HG03097 (cell line): ENCODE results near the gene IER3.
"Not testable (repeated sequence)": the region's sequence is repeated elsewhere in the genome, so short reads cannot be mapped to it uniquely, and the experiment has no call there.

Experiments used
- ATAC-seq: cut with Tn5 transposase; IDR thresholded peaks from one replicate; pipeline ENCODE4 v1.9.1; 2021; ENCODE audit not compliant: unreplicated experiment, low FRiP score

Gene IER3

GRCh38 chr6:30769088-30769852, 24.9 kb upstream of the IER3 start:
- ATAC-seq = no peak

DNA sequence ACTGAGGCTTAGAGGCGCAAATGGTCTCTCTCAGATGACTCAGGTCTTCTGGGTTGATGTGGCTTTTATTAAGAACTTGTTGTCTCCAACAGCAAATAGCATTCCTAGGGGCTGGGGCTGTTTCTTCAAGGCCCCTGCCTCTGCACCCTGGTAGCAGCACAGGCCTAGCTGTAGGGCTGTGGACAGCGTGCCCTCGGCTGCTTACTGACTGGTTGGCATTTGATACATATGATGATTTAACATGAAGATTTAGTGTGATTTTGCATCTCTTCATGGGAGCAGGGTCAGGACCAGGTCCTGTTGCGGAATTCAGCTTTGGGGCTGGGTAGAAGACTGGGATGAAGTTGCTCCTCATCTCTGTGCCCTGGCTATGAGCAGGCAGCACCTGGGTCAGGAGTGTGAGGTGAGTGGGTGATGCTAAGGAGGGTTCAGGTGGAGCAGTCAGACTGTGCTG, 24.3 kb upstream of the IER3 start:
- no peak for ATAC-seq

- no peak for ATAC-seq
Measured at GRCh38 chr6:30767944-30768301, 23.6 kb upstream of the IER3 start.

DNA sequence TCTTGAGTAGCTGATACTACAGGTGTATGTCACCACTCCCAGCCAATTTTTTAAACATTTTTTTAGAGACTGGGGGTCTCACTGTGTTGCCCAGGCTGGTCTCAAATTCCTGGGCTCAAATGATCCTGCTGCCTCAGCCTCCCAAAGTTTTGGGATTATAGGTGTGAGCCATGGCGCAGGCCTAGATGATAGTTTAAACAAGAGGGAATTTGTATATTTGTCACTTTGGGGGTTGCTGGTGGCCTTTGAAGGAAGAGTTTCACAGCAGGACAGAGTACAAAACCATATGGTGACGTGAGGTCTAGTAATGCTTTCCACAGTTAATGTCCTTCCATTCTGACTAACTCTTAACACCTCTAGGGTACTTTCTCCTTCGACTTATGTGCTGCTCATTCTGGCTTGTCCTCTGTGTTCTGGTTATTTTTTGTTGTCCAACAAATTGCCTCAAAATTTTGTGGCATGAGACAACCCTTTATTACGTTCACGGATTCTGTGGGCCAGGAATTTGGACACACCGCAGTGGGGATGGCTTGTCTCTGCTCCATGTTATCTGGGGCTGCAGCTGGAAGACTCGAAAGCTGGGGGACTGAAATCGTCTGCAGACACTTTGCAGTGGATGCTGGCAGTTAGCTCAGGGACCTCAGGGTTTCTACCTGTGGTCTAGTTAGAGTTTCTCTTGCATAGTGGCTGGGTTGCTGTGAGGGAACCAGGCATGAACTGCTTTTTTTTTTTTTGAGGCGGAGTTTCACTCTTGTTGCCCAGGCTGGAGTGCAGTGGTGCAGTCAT, 23.0 kb upstream of the IER3 start:
- ATAC-seq = peak; percentile 52

DNA sequence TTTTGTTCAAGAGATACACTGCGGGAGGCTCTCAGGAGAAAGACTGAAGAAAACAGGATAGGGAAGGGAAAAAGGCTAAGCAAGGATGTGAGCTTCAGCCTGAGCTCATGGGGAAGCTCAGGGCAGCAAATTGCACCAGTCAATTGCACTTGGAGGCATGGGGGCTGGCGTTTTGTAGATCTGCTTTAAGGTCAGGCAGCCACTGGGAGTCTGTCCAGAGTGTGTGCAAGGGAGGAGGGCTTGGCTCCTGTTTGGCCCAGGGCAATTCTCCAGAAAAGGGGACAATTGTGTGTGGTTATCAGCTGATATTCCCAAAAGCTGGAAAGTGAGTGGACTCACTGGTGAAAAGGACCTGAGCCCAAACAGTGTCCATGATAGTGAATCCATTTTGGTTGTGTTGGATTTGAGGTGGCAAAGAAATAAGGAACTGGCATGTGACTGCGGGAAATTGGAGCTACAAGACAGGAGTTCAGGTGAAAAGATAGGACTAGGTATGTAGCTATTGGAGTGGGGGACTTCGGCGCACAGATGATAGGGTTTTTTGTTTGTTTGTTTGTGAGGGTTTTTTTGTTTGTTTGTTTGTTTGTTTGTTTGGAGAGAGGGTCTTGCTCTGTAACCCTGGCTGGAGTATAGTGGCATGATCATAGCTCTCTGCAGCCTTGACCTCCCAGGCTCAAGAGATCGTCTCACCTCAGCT, 22.3 kb upstream of the IER3 start:
- ATAC-seq = no peak

DNA sequence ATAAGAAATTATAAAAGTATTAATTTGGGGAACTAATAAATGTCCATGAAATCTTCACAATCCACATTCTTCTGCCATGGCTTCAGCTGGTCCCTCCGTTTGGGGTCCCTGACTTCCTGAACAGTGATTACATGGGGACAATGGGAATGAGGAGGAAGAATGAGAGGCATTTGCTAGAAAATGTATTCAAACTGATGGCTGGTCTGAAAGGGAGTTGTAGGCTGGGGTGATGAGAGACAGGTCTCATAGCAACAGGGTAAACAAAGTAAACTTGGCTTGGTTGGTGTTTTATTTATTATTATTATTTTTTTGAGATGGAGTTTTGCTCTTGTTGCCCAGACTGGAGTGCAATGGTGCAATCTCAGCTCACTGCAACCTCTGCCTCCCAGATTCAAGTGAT, 21.1 kb upstream of the IER3 start:
- not testable (repeated sequence) for ATAC-seq

- not testable (repeated sequence) for ATAC-seq
Measured at GRCh38 chr6:30764490-30765043, 20.2 kb upstream of the IER3 start.

DNA sequence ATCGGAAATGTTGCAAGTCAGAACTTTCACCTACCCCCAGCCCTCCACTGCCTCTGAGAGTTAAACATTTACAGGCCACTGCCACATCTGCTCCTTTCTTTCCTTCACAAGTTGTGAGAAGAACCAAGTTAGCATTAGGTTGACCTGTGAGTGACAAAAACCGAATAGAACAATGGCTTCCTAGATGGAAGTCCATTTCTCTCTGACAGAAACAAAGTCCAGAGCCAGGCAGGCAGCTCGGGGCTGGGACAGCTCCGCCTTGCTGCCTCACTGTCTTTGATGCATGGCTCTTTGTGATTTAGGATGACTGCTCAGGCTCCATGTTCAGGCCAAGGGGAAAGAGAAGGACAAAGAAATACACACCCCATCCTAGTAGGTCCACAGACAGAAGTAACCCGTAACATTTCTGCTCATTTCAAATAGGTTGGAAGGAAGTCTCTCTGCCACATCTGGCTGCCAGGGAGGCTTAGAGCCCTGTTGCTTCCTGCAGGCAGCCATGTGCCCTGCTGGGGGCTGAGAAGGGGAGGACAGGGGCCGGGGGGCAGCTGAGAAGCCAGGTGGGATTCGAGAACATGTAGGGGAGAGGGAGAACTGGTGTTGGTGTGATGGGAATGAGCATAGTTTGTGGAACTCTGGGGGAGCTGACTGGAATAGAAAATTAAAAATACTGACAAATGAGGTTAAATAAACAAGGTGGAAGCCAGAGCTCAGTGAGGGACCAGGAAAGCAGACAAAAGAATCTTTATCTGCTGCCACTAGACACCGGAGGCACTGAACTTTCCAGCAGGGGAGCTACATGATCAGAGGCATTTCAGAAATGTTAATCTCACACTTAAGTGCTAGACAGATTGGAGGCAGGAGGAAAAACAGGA, 19.5 kb upstream of the IER3 start:
- no peak for ATAC-seq

GRCh38 chr6:30763155-30763617, 18.8 kb upstream of the IER3 start:
- no peak for ATAC-seq

GRCh38 chr6:30761791-30762429, 17.6 kb upstream of the IER3 start:
- no peak for ATAC-seq

DNA sequence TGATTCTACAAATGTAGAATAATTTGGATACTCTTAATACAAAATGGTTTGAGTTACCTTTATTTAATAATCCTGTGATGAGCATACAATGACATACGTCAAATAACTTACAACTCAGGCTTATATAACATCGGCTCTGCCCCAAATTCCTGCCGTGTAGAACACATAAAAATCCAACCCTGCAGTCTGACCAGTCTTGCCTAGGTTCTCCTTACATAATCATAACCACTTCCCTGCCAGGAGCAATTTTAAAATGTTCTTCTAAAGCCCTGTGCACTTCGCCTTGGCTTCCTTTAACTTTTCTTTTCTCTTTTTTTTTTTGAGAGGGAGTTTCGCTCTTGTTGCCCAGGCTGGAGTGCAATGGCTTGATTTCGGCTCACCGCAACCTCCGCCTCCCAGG, 16.2 kb upstream of the IER3 start:
- no peak for ATAC-seq

GRCh38 chr6:30759575-30760239, 15.4 kb upstream of the IER3 start:
- no peak for ATAC-seq

GRCh38 chr6:30757261-30757904, 13.0 kb upstream of the IER3 start:
- ATAC-seq = no peak

DNA sequence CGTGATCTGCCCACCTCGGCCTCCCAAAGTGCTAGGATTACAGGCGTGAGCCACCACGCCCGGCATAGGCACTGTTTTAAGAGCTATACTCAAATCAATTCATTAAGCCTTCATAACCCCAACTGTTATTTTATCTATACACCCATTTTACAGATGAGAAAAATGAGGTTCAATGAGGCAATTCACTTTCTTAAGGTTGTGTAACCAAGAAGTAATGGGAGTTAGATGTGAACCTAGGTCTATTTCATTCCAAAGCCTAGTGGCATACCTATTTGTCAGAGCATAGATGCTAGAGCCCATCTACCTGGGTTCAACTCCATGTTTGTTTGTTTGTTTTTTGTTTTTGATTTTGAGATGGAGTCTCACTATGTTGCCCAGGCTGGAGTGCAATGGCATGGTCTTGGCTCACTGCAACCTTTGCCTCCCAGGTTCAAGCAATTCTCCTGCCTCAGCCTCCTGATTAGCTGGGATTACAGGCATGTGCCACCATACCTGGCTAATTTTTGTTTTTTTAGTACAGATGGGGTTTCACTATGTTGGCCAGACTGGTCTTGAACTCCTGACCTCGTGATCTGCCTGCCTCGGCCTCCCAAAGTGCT, 12.2 kb upstream of the IER3 start:
- not testable (repeated sequence) for ATAC-seq

DNA sequence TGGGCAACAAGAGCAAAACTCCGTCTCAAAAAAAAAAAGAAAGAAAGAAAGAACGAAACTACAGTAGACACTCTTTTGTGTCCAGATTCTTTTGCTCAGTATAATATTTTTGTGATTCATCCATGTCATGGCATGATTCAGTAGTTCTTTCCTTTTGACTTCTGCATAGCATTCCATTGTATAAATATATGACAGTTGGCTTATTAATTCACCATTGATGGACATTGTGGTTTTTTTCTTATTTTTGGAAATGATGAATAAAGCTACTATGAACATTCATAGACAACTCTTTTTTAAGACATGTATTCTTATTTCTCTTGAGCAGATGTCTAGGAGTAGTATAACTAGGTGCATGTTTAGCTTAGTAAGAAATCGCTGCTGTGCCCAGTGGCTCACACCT, 10.3 kb upstream of the IER3 start:
- ATAC-seq = no peak

GRCh38 chr6:30752157-30752927, 8.0 kb upstream of the IER3 start:
- no peak for ATAC-seq

DNA sequence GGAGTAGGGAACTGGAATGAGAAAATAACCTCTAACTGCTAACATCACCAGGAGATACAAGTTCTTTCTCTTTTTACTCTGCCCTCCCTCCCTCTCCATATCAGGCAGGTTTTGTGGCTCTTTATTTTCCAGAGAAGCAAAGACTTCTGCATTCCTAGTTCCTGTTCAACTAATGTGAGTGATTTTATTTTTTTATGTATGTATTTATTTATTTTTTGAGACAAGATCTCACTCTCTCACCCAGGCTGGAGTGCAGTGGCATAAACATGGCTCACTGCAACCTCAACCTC, 6.0 kb upstream of the IER3 start:
- ATAC-seq = no peak
